ENCODE results near the gene CT45A1.
"Not testable (repeated sequence)": the region's sequence is repeated elsewhere in the genome, so short reads cannot be mapped to it uniquely, and the experiment has no call there.

The CT45A1 gene, protein sequence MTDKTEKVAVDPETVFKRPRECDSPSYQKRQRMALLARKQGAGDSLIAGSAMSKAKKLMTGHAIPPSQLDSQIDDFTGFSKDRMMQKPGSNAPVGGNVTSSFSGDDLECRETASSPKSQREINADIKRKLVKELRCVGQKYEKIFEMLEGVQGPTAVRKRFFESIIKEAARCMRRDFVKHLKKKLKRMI

DNA sequence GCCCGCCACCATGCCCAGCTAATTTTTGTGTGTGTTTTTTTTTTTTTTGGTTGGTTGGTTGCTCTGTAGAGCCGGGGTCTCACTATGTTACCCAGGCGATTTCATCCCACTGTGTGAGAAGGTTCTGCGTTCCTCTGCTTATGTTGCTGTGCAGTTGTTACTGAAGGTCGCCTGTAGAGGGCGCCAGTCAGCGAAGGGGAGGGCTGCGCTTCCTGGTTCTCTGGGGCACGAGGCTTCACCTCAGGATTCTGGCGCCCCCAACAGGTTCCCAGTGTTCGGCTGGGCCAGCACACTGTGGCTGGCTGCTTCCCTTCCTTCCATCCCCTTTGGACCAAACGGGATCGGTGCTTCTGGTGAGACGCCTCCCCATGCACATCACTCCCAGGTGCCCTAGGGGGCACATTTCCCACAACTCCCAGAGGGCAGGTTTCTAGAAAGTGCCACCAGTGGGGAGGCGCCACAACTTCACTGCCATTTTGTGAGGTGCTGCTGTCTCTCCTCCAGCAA lies at the start of gene CT45A1:
Gene CT45A1 (plus strand): TSS at position 457 of the 507 bp plus-strand sequence. CDS start 5,302 bp downstream, outside the sequence.
- DNase-seq, result not testable (repeated sequence)

DNA sequence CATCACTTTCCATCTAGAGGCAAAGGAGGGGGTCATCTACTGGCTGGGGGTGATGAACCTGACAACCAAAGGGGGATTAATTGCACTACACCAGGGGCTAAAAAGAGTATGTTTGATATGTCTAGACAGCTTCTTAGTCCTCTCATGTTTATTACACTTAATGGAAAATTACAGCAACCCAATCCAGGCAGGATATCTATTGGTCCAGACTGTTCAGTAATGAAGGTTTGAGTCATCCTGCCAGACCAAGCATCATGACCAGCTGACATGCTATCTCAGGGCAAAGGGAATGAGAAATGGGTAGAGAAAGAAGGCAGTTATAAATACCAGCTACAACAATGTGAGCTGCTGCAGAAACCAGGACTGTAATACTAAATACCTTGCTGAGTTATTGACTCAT lies 40.5 kb upstream of the CT45A1 start:
- not testable (repeated sequence) for DNase-seq

- no peak for DNase-seq
Measured at GRCh38 chrX:135688137-135688536, 25.3 kb upstream of the CT45A1 start.

DNA sequence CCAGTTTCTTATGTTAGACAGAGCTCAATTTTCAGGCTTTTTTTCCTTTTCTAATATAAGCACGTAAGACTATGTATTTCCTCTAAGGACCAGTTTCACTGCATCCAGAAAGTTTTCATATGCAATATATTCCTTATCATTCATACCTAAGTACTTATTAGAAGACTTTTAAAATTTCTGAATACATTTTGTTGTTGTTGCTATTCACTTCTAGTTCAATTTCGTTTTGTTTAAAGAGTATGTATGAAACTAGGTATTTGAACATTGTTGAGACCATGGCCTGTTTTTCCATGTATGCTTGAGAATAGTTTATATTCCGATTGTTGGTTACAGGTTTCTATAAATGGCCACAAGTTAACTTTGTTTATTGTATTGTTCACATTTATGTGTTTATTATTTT lies 18.0 kb upstream of the CT45A1 start:
- DNase-seq, result no peak

DNA sequence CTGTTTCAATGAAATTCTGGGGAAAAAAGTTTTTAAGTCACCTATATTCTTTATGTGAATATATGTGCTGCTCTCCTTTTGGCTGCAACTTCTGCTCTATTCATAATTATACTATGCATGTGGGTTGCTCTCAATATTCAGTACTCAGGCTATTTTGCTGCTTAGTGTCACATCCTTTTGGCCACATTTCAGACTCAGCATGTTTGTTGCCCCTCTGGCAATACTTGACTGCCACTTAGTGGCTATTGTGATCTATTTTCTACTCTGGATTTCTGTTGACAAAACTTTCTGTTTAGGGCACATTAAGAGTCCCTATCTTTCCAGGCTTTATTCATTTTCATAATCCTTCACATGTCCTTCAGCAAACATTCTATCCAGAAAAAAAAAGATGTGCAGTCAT lies 15.8 kb upstream of the CT45A1 start:
- DNase-seq, result no peak

DNA sequence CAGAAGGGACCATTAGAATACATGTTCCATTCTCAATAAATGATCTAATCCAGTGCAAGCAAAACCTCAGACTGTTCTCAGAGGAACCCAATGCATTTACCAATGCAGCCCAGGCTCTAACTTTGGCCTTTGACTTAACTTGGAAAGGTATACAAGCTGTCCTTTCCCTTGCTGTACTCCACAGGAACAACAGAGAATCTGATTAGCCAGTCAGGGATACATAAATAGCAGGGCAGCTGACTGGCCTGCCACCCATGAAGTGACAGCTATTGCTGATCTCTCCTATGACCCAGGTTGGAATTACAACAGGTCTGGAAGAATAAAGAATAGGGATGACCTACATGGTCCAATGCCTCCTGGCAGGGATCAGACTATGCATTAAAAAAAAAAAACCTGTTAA lies 14.5 kb upstream of the CT45A1 start:
- DNase-seq, result no peak

DNA sequence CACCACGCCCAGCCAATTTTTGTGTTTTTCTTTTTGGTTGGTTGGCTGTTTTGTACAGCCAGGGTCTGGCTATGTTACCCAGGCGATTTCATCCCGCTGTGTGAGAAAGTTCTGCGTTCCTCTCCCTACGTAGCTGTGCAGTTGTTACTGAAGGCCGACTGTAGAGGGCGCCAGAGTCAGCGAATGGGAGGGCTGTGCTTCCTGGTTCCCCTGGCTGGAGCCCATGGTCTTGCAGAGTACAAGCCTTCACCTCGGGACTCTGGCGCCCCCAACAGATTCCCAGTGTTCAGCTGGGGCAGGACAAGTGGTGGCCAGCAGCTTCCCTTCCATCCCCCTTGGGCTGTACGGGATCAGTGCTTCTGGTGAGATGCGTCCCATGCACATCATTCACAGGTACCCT lies 5.6 kb upstream of the CT45A1 start:
- DNase-seq, result no peak

- no peak for DNase-seq
Measured at GRCh38 chrX:135713795-135714194, 356 bp downstream of the CT45A1 start.

DNA sequence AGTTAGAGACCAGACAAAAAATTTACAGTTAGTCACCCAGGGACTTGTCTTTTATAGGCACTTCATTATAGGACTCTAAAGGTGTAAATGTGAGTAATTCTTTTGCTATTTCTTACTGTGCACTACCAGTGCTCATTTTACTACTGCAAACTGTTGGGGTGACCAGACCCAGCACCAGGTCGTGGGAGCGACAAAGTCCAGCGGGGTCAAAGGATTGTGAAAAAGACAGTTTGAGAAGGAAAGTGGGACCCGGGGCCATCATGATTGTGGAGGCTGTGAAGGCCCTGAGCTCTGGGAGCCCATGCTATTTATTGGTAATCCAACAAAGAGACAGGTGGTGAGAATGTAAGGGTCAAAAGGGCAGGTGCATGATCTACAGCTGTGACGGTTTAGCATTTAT lies 21.2 kb downstream of the CT45A1 start:
- DNase-seq, result not testable (repeated sequence)

GRCh38 chrX:135737366-135738071 lies 24.1 kb downstream of the CT45A1 start:
- DNase-seq, result no peak

DNA sequence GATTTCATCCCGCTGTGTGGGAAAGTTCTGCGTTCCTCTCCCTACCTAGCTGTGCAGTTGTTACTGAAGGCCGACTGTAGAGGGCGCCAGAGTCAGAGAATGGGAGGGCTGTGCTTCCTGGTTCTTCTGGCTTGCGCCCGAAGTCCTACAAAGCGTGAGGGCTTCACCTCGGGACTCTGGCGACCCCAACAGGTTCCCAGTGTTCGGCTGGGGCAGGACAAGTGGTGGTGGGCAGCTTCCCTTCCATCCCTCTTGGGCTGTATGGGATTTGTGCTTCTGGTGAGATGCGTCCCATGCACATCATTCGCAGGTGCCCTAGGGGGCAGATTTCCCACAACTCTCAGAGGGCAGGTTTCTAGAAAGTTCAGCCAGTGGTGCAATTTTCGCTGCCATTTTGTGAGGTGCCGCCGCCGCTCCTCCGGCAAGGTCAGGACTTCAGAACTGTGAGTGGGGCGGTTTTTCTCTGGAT lies 27.3 kb downstream of the CT45A1 start:
- no peak for DNase-seq

- no peak for DNase-seq
Measured at GRCh38 chrX:135741192-135741715, 27.8 kb downstream of the CT45A1 start.

GRCh38 chrX:135744739-135745138 lies 31.3 kb downstream of the CT45A1 start:
- not testable (repeated sequence) for DNase-seq

- not testable (repeated sequence) for DNase-seq
Measured at GRCh38 chrX:135768091-135768490, 54.7 kb downstream of the CT45A1 start, which contains the start of gene CT45A3. TSS of gene CT45A3 (minus strand) at chrX:135768191. CDS start at chrX:135764444, 3,747 bp downstream.

Measured in NCI-H2081 (cell line).